PFSK-1 (cell line): ENCODE measurements around the gene ACTG2.

Source experiments
- FOXP2 ChIP-seq: optimal IDR thresholded peaks from 2 replicates; pipeline ENCODE3; 2011; ENCODE audit warnings: borderline replicate concordance, control low read depth, inconsistent platforms; ENCODE audit not compliant: insufficient read depth; ENCODE audit errors: extremely low read length, extremely low read depth
- POLR2AphosphoS5 ChIP-seq: IDR thresholded peaks from 2 replicates; pipeline ENCODE4 v1.6.1; 2012; ENCODE audit warnings: low read depth, mild to moderate bottlenecking, control low read depth, low read length, moderate library complexity
- SIN3A ChIP-seq: IDR thresholded peaks from 2 replicates; pipeline ENCODE4 v1.6.1; 2012; ENCODE audit warnings: mild to moderate bottlenecking, low read length, moderate library complexity, borderline replicate concordance; ENCODE audit not compliant: insufficient read depth
- TAF1 ChIP-seq: IDR thresholded peaks from 2 replicates; pipeline ENCODE4 v1.6.1; 2012; ENCODE audit warnings: low read length, control low read depth, borderline replicate concordance; ENCODE audit not compliant: insufficient read depth
- TF ChIP-seq, protein P1 (sequence below), 2 experiments: IDR thresholded peaks; 2 replicates each; pipeline versions ENCODE4 v1.6.1 to v1.8.0; 2011 to 2012; ENCODE audit warnings: low read depth in 2 of 2, low read length in 2 of 2, control low read depth in 1 of 2, inconsistent platforms in 1 of 2, mild to moderate bottlenecking in 1 of 2, moderate library complexity in 1 of 2; ENCODE audit not compliant: insufficient read depth in 1 of 2

The ACTG2 gene

DNA sequence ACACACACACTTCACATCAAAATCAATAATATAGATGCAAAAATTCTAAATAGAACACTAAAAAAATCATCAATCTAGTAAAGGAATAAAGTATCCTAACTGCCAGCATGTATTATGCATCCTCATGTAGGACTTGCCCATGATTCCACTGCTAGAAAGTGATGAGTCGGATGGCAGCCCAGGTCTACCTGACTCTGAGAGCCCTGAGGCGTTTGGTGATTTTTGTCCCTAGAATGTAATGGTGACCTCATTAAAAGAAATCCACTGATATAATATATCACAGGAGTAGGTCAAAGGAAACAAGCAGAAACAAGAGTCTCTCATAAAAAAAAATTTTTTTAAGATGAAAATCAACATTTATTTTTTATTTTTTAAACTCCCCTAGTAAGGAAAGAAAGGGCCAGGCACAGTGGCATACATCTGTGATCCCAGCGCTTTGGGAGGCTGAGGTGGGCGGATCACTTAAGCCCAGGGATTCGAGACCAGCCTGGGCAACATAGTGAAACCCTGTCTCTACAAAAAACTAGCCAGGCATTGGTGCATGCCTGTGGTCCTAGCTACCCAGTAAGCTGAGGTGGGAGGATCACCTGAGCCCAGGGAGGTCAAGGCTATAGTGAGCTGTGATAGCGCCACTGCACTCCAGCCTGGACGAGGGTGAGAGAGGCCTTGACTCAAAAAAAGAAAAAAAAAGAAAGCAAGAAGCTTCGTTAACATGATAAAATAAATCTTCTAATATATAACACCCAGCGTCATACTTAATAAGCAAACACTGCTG is 24.4 kb upstream of the ACTG2 start:
- TF ChIP-seq, protein P1, sequence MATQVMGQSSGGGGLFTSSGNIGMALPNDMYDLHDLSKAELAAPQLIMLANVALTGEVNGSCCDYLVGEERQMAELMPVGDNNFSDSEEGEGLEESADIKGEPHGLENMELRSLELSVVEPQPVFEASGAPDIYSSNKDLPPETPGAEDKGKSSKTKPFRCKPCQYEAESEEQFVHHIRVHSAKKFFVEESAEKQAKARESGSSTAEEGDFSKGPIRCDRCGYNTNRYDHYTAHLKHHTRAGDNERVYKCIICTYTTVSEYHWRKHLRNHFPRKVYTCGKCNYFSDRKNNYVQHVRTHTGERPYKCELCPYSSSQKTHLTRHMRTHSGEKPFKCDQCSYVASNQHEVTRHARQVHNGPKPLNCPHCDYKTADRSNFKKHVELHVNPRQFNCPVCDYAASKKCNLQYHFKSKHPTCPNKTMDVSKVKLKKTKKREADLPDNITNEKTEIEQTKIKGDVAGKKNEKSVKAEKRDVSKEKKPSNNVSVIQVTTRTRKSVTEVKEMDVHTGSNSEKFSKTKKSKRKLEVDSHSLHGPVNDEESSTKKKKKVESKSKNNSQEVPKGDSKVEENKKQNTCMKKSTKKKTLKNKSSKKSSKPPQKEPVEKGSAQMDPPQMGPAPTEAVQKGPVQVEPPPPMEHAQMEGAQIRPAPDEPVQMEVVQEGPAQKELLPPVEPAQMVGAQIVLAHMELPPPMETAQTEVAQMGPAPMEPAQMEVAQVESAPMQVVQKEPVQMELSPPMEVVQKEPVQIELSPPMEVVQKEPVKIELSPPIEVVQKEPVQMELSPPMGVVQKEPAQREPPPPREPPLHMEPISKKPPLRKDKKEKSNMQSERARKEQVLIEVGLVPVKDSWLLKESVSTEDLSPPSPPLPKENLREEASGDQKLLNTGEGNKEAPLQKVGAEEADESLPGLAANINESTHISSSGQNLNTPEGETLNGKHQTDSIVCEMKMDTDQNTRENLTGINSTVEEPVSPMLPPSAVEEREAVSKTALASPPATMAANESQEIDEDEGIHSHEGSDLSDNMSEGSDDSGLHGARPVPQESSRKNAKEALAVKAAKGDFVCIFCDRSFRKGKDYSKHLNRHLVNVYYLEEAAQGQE (IDR thresholded peaks at IDR 0.05; ENCODE audit: insufficient read depth in 1 of 2, low read depth in 2 of 2, low read length in 2 of 2), result no peak
- TF ChIP-seq TAF1 (no peak), SIN3A (no peak), POLR2AphosphoS5 (no peak), FOXP2 (no peak)

DNA sequence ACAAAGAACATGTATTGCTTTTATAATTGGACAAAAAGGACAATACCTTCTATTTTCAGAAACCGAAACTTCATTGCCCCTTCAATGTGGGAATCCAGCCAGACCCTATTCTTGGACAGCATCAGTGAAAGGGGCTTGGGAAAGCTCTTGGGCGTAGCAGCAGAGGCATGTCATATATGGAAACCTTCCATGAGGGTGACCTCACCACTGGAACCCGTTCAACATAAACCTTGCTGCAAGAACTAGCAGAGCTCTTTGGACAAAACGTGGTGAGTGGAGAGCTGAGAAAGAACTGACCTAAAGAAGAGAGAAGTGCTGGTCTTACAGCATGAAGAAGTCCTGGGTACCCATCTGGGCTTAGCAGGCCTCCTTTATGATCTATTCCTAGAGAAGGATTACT is 22.7 kb upstream of the ACTG2 start:
- TF ChIP-seq, protein P1 (IDR thresholded peaks at IDR 0.05; ENCODE audit: insufficient read depth in 1 of 2, low read depth in 2 of 2, low read length in 2 of 2), result no peak
- TF ChIP-seq FOXP2, result no peak
- TF ChIP-seq POLR2AphosphoS5, result no peak
- TF ChIP-seq SIN3A, result no peak

DNA sequence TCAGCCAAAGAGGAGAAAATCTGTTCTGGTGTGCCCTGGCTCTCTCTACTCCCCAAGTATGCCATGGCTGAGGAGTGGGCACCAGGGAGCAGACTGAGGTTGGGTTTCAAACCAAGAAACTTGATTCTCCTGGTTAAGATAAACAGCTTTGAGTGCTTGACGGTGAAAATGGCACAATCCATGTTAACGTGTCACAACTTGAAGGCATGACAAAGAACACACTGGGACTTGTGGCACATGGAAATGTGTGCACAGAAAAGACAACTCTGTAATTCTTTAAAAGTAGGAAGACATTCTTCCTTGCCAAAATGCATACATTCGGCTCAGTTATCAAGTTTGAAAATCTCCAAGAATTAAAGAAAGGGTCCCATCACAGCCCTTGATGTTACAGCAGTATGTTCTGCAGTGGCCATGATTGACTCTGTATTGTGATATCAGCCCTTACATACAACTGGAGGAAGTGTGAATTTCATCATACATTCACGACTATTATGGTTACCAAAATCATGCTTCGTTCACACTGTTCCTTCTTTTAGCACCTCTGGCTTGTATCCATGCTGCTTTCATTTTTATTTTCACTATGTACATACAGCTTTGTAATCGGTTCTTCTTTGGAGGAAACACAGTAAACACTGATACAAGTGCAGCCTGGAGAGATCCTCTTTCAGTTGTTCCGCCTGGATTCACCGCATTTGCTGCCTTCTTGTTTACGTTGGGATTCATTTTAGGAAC is 15.6 kb upstream of the ACTG2 start:
- TF ChIP-seq FOXP2 (no peak), TAF1 (no peak), POLR2AphosphoS5 (no peak), SIN3A (no peak)
- TF ChIP-seq, protein P1 (IDR thresholded peaks at IDR 0.05; ENCODE audit: insufficient read depth in 1 of 2, low read depth in 2 of 2, low read length in 2 of 2), result no peak

DNA sequence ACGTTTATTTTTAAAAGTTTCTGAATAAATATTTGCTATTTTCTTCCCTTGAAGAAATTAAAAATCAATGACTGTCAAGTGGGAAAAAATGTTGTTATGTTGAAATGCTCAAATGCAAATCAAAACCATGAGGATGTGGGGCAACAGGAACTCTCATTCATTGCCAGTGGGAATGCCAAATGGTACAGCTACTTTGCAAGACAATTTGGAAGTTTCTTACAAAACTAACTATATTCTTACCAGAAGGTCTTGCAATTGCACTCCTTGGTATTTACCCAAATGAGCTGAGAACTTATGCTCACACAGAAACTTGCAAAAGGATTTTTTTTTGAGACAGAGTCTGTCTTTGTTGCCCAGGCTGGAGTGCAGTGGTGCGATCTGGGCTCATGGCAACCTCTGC is 7.4 kb upstream of the ACTG2 start:
- TF ChIP-seq, protein P1 (IDR thresholded peaks at IDR 0.05; ENCODE audit: insufficient read depth in 1 of 2, low read depth in 2 of 2, low read length in 2 of 2), result no peak
- no peak for TF ChIP-seq FOXP2
- TF ChIP-seq SIN3A, result no peak
- no peak for TF ChIP-seq POLR2AphosphoS5
- no peak for TF ChIP-seq TAF1
